Activated CD4-positive, CD25-positive, alpha-beta regulatory T cell treated with anti-CD3 and anti-CD28 coated beads, Interleukin-2, amount 50 U/mL, for 24 hours (primary cell): ENCODE data around the gene PUS7L.
"Not testable (repeated sequence)": the region's sequence is repeated elsewhere in the genome, so short reads cannot be mapped to it uniquely, and the experiment has no call there.

Source experiments
- ATAC-seq, 2 donors: fragments of 150-1000 bp; cut with Tn5 transposase; one replicate each; pipeline ENCODE4 v1.10.0; 2021; ENCODE audit warnings: mild to moderate bottlenecking in 1 of 2, moderate library complexity in 1 of 2

PUS7L gene

GRCh38 chr12:43750814-43751213 lies 7.8 kb downstream of the PUS7L start:
- no peak for ATAC-seq

- ATAC-seq = no peak
Measured at GRCh38 chr12:43749016-43749415, 9.6 kb downstream of the PUS7L start.

- ATAC-seq = no peak
Measured at GRCh38 chr12:43744826-43745225, 13.8 kb downstream of the PUS7L start.

- ATAC-seq = no peak
Measured at GRCh38 chr12:43742106-43742505, 16.5 kb downstream of the PUS7L start.

- no peak for ATAC-seq
Measured at GRCh38 chr12:43740511-43741100, 18.0 kb downstream of the PUS7L start.

GRCh38 chr12:43737646-43738045 lies 20.9 kb downstream of the PUS7L start:
- ATAC-seq = no peak

- ATAC-seq = no peak
Measured at GRCh38 chr12:43736927-43737440, 21.6 kb downstream of the PUS7L start.

GRCh38 chr12:43733687-43734086 lies 24.9 kb downstream of the PUS7L start:
- ATAC-seq = no peak

GRCh38 chr12:43730283-43730682 lies 28.3 kb downstream of the PUS7L start:
- ATAC-seq = peak; percentile 80 to 84

- no peak for ATAC-seq
Measured at GRCh38 chr12:43728698-43729097, 29.9 kb downstream of the PUS7L start.

- ATAC-seq = no peak
Measured at GRCh38 chr12:43728117-43728516, 30.5 kb downstream of the PUS7L start.

- no peak for ATAC-seq
Measured at GRCh38 chr12:43723134-43723533, 35.5 kb downstream of the PUS7L start.

GRCh38 chr12:43722621-43723020 lies 36.0 kb downstream of the PUS7L start:
- ATAC-seq = no peak

GRCh38 chr12:43711348-43711747 lies 47.2 kb downstream of the PUS7L start:
- no peak for ATAC-seq

GRCh38 chr12:43703772-43704171 lies 54.8 kb downstream of the PUS7L start:
- ATAC-seq = not testable (repeated sequence)

GRCh38 chr12:43701194-43701593 lies 57.4 kb downstream of the PUS7L start:
- ATAC-seq = not testable (repeated sequence)

GRCh38 chr12:43696154-43696553 lies 62.4 kb downstream of the PUS7L start:
- ATAC-seq = no peak

GRCh38 chr12:43694879-43695278 lies 63.7 kb downstream of the PUS7L start:
- ATAC-seq = no peak

- ATAC-seq = no peak
Measured at GRCh38 chr12:43692064-43692463, 66.5 kb downstream of the PUS7L start.

GRCh38 chr12:43685491-43685890 lies 73.1 kb downstream of the PUS7L start:
- ATAC-seq = not testable (repeated sequence)

GRCh38 chr12:43676183-43676813 lies 82.3 kb downstream of the PUS7L start:
- no peak for ATAC-seq

GRCh38 chr12:43675048-43675904 lies 83.3 kb downstream of the PUS7L start:
- ATAC-seq = no peak

- no peak for ATAC-seq
Measured at GRCh38 chr12:43669373-43669772, 89.2 kb downstream of the PUS7L start.
